ENCODE data around the gene SLC10A4. TPM values are rescaled to one million over a fixed set of nuclear protein-coding genes. Genes with fewer than 3 reads are reported as not detected.

The SLC10A4 gene
- total RNA-seq, 1 experiment from 2014 or later = 1.7 TPM

- no peaks in the 10 kb centered on the region for H3K4me1 Mint-ChIP-seq (ENCODE audit: low read depth, unreplicated experiment)
Observed at GRCh38 chr4:48526406-48526805, 43.3 kb downstream of the SLC10A4 start.

DNA sequence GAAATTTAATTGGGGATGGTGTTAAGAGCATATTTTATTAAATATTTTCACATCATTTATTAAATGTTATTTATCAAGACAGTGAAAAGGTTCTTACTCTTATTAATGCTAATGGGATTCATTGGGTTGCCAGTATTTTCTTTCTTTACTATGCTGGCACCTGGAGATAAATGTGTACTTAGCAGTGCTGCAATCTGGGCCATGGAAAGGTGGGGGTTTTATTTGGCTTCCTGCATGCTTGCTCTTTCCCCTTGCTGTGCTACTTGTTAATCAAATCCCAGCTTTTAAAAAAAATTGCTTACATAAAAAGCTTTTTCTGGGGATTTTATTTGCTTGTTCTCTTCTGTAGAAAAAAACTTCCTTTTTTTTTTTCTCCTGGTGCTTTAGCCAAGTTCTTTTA, 55.2 kb downstream of the SLC10A4 start:
- Histone ChIP-seq H3K4me3 (ENCODE audit: low read depth, low read length) (no peak overlapping the region), H3K27me3 (replicated peaks; ENCODE audit: control insufficient read depth, insufficient read depth, low read length) (no peaks in the 10 kb centered on the region), H3K36me3 (ENCODE audit: control insufficient read depth, insufficient read depth, low read length) (no peaks in the 10 kb centered on the region; the same call in 1 of the 2 replicates), H3K4me1 (no peaks in the 10 kb centered on the region), H3K9me3 (no peaks in the 10 kb centered on the region)
- peaks cover 12% of the 10 kb centered on the region for H3K36me3 Mint-ChIP-seq (ENCODE audit: insufficient read depth, unreplicated experiment)
- no peak for DNase-seq
- TF ChIP-seq, protein P1, sequence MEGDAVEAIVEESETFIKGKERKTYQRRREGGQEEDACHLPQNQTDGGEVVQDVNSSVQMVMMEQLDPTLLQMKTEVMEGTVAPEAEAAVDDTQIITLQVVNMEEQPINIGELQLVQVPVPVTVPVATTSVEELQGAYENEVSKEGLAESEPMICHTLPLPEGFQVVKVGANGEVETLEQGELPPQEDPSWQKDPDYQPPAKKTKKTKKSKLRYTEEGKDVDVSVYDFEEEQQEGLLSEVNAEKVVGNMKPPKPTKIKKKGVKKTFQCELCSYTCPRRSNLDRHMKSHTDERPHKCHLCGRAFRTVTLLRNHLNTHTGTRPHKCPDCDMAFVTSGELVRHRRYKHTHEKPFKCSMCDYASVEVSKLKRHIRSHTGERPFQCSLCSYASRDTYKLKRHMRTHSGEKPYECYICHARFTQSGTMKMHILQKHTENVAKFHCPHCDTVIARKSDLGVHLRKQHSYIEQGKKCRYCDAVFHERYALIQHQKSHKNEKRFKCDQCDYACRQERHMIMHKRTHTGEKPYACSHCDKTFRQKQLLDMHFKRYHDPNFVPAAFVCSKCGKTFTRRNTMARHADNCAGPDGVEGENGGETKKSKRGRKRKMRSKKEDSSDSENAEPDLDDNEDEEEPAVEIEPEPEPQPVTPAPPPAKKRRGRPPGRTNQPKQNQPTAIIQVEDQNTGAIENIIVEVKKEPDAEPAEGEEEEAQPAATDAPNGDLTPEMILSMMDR (IDR thresholded peaks at IDR 0.05; ENCODE audit: insufficient read depth in 1 of 2, low read depth in 1 of 2, low read length in 1 of 2, severe bottlenecking in 1 of 2, unreplicated experiment in 1 of 2) = no peak
- no peaks in the 10 kb centered on the region for H3K9me3 Mint-ChIP-seq (ENCODE audit: unreplicated experiment)
- no peaks in the 10 kb centered on the region for H3K4me1 Mint-ChIP-seq (ENCODE audit: low read depth, unreplicated experiment)
- no peak overlapping the region for H3K27ac Mint-ChIP-seq (ENCODE audit: unreplicated experiment)
- intact Hi-C loops (cut with micrococcal nuclease; ENCODE audit: unreplicated experiment) = no loop called here
- no TSS peak for BruUV-seq (replicated peaks)
- POLR2A ChIA-PET = no interaction called here
- H3K4me3 Mint-ChIP-seq (ENCODE audit: unreplicated experiment) = no peak overlapping the region
- H3K27me3 Mint-ChIP-seq (ENCODE audit: insufficient read depth, unreplicated experiment) = no peaks in the 10 kb centered on the region
- CTCF ChIA-PET = no interaction called here

More at GRCh38 chr4:48526406-48526805, 43.3 kb downstream of the SLC10A4 start:
- H3K36me3 ChIP-seq (ENCODE audit: control insufficient read depth, insufficient read depth, low read length) = no peaks in the 10 kb centered on the region
- POLR2A ChIA-PET = no interaction called here
- H3K9me3 Mint-ChIP-seq (ENCODE audit: unreplicated experiment) = no peaks in the 10 kb centered on the region
- TF ChIP-seq, protein P1 (IDR thresholded peaks at IDR 0.05; ENCODE audit: insufficient read depth in 1 of 2, low read depth in 1 of 2, low read length in 1 of 2, severe bottlenecking in 1 of 2, unreplicated experiment in 1 of 2) = no peak
- H3K9me3 ChIP-seq = no peaks in the 10 kb centered on the region
- H3K27me3 Mint-ChIP-seq (ENCODE audit: insufficient read depth, unreplicated experiment) = no peaks in the 10 kb centered on the region
- no peak for DNase-seq
- no peak overlapping the region for H3K27ac Mint-ChIP-seq (ENCODE audit: unreplicated experiment)
- H3K4me1 ChIP-seq = no peaks in the 10 kb centered on the region
- H3K4me3 ChIP-seq (ENCODE audit: low read depth, low read length) = no peak overlapping the region
- no peak overlapping the region for H3K4me3 Mint-ChIP-seq (ENCODE audit: unreplicated experiment)
- CTCF ChIA-PET = no interaction called here
- BruUV-seq (replicated peaks) = no TSS peak
- no peaks in the 10 kb centered on the region for H3K27me3 ChIP-seq (replicated peaks; ENCODE audit: control insufficient read depth, insufficient read depth, low read length)
- H3K36me3 Mint-ChIP-seq (ENCODE audit: insufficient read depth, unreplicated experiment) = peaks cover 28% of the 10 kb centered on the region
- intact Hi-C loops (cut with micrococcal nuclease; ENCODE audit: unreplicated experiment) = no loop called here

Other genes with a start within 250 kb of the SLC10A4 start
- gene TEC, start 213.5 kb upstream of the SLC10A4 start, total RNA-seq (2022) = 2.0 and 2.2 TPM in 2 replicates
- 44.8 and 46.6 TPM in 2 replicates for gene SLAIN2, start 141.8 kb upstream of the SLC10A4 start, total RNA-seq (2022)
- 0.21 TPM in 1 of 2 replicates, not detected in the other for gene ZAR1, start 6.9 kb downstream of the SLC10A4 start, total RNA-seq (2022)

All from Caco-2 (cell line).